Astrocyte (in vitro differentiated cells and primary cell): ENCODE measurements around the gene ADPRM. TPM values are rescaled to one million over a fixed set of nuclear protein-coding genes. Genes with fewer than 3 reads are reported as not detected.

ENCODE experiments used
- DNase-seq: peaks from one replicate; pipeline ENCODE4 v3.0.0-alpha.2; 2010; ENCODE audit warnings: low read depth
- FAIRE-seq: peaks from 2 replicates; lab custom pipeline; 2011; peaks lifted over from hg19 to GRCh38; lab: Jason Lieb, UNC
- H2AFZ ChIP-seq: 2 replicates; pipeline ENCODE4 v1.6.0; 2012; ENCODE audit warnings: low read depth, low read length, inconsistent platforms
- H3K27ac ChIP-seq: 2 replicates; pipeline ENCODE4 v1.5.1; 2011; ENCODE audit warnings: low read depth, low read length, inconsistent platforms
- H3K27me3 ChIP-seq: 2 replicates; pipeline ENCODE4 v1.6.0; 2011; ENCODE audit warnings: low read length, inconsistent platforms; ENCODE audit not compliant: insufficient read depth
- H3K36me3 ChIP-seq: 2 replicates; pipeline ENCODE4 v1.5.1; 2011; ENCODE audit warnings: low read length, inconsistent platforms; ENCODE audit not compliant: insufficient read depth
- H3K4me1 ChIP-seq: 2 replicates; pipeline ENCODE4 v1.5.1; 2011; ENCODE audit warnings: low read length, inconsistent platforms; ENCODE audit not compliant: insufficient read depth
- H3K4me2 ChIP-seq: 2 replicates; pipeline ENCODE4 v1.6.0; 2012; ENCODE audit warnings: low read length, inconsistent platforms
- H3K4me3 ChIP-seq: 2 replicates; pipeline ENCODE4 v1.5.1; 2011; ENCODE audit warnings: low read depth, mild to moderate bottlenecking, low read length, inconsistent platforms; ENCODE audit not compliant: insufficient read depth
- H3K79me2 ChIP-seq: 2 replicates; pipeline ENCODE4 v1.6.0; 2012; ENCODE audit warnings: mild to moderate bottlenecking, low read length, inconsistent platforms; ENCODE audit not compliant: insufficient read depth
- H3K9ac ChIP-seq: 2 replicates; pipeline ENCODE4 v1.6.0; 2012; ENCODE audit warnings: mild to moderate bottlenecking, low read length, inconsistent platforms
- H3K9me3 ChIP-seq: 2 replicates; pipeline ENCODE4 v1.5.1; 2012; ENCODE audit warnings: low read depth, mild to moderate bottlenecking, low read length, inconsistent platforms; ENCODE audit not compliant: insufficient read depth
- H4K20me1 ChIP-seq: 2 replicates; pipeline ENCODE4 v1.6.0; 2012; ENCODE audit warnings: low read length, inconsistent platforms; ENCODE audit not compliant: insufficient read depth
- H3K27ac Mint-ChIP-seq: one replicate; pipeline ENCODE4 v1.8.0; 2021; ENCODE audit warnings: mild to moderate bottlenecking, mixed read lengths; ENCODE audit not compliant: unreplicated experiment
- H3K27me3 Mint-ChIP-seq: one replicate; pipeline ENCODE4 v1.8.0; 2021; ENCODE audit warnings: low read depth, mixed read lengths; ENCODE audit not compliant: unreplicated experiment
- H3K36me3 Mint-ChIP-seq: one replicate; pipeline ENCODE4 v1.8.0; 2021; ENCODE audit warnings: low read depth, mixed read lengths; ENCODE audit not compliant: unreplicated experiment
- H3K4me1 Mint-ChIP-seq: one replicate; pipeline ENCODE4 v1.8.0; 2021; ENCODE audit warnings: low read depth, mixed read lengths; ENCODE audit not compliant: unreplicated experiment
- H3K4me3 Mint-ChIP-seq: one replicate; pipeline ENCODE4 v1.8.0; 2021; ENCODE audit warnings: mild to moderate bottlenecking, moderate library complexity, mixed read lengths; ENCODE audit not compliant: unreplicated experiment
- H3K9me3 Mint-ChIP-seq: one replicate; pipeline ENCODE4 v1.8.0; 2021; ENCODE audit warnings: mild to moderate bottlenecking, mixed read lengths; ENCODE audit not compliant: unreplicated experiment
- CTCF ChIP-seq: IDR thresholded peaks from 2 replicates; pipeline ENCODE4 v1.5.1; 2011; ENCODE audit warnings: low read depth, mild to moderate bottlenecking, inconsistent platforms, low read length, moderate library complexity; ENCODE audit not compliant: insufficient read depth
- EZH2 ChIP-seq: IDR thresholded peaks from 2 replicates; pipeline ENCODE4 v1.6.1; 2012; ENCODE audit warnings: mild to moderate bottlenecking, low read length, inconsistent platforms; ENCODE audit not compliant: insufficient read depth
- total RNA-seq: library from RNA; stranded (reverse); gene quantifications from 2 replicates; pipeline ENCODE4 v1.2.1, GENCODE V29; 2021

The ADPRM gene
- total RNA-seq, 1 donor from 2014 or later = 11.3 TPM

DNA sequence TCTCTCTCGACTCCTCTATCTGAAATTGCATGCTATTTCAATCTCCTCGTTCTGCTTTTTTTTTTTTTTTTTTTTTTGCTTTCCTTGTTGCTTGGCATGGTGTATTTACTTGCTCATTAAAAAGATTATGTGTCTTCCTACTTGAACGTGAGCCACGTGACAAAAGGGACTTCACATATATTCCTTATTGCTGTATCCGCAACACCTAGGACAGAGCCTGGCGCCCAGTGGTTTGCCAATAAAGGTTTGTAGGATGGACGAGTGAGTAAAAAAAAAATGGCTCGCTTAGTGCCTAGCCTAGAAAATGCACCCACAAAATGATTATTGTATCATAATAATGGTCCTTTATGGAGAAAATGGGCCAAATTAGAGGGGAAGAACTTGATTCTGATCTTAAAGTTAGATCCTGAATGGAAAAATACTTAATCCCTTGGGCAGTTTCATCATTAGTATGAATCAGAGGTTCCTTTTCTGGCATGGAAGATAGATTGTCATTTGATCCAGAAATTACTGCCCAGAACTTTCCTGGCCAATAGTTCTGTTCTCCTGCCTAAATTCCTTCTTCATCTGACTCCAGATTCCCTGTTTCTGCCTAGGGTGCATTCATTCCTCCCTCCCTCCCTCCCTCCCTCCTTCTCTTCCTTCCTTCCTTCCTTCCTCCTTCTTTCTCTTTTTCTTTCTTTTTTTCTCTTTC lies 46.1 kb downstream of the ADPRM start:
- no peak overlapping the region for H3K4me3 ChIP-seq
- no peaks in the 10 kb centered on the region for H3K36me3 ChIP-seq
- TF ChIP-seq CTCF (no peak), EZH2 (no peak)
- peaks cover 5% of the 10 kb centered on the region for H3K27me3 ChIP-seq
- no peaks in the 10 kb centered on the region for H3K9me3 ChIP-seq
- no peak overlapping the region for H3K27ac ChIP-seq
- H3K79me2 ChIP-seq = no peaks in the 10 kb centered on the region
- H3K36me3 Mint-ChIP-seq = no peaks in the 10 kb centered on the region
- no peaks in the 10 kb centered on the region for H4K20me1 ChIP-seq
- DNase-seq = peak; percentile 44
- H3K9me3 Mint-ChIP-seq = no peaks in the 10 kb centered on the region
- no peak overlapping the region for H2AFZ ChIP-seq
- no peaks in the 10 kb centered on the region for H3K4me1 Mint-ChIP-seq
- no peak overlapping the region for H3K4me2 ChIP-seq
- no peaks in the 10 kb centered on the region for H3K4me1 ChIP-seq
- H3K27ac Mint-ChIP-seq = no peak overlapping the region
- H3K27me3 Mint-ChIP-seq = peaks cover 23% of the 10 kb centered on the region
- H3K9ac ChIP-seq = no peak overlapping the region
- no peak for FAIRE-seq
- H3K4me3 Mint-ChIP-seq = no peak overlapping the region

- Mint-ChIP-seq H3K36me3 (no peaks in the 10 kb centered on the region), H3K9me3 (no peaks in the 10 kb centered on the region), H3K27me3 (peaks cover 25% of the 10 kb centered on the region), H3K27ac (no peak overlapping the region), H3K4me3 (no peak overlapping the region), H3K4me1 (no peaks in the 10 kb centered on the region)
- Histone ChIP-seq H3K9me3 (no peaks in the 10 kb centered on the region), H3K9ac (no peak overlapping the region), H3K4me3 (no peak overlapping the region), H3K4me2 (no peak overlapping the region), H3K27ac (no peak overlapping the region), H3K27me3 (peaks cover 5% of the 10 kb centered on the region), H3K4me1 (no peaks in the 10 kb centered on the region), H2AFZ (no peak overlapping the region), H3K36me3 (no peaks in the 10 kb centered on the region), H3K79me2 (no peaks in the 10 kb centered on the region), H4K20me1 (no peaks in the 10 kb centered on the region)
- DNase-seq (no peak), FAIRE-seq (no peak)
- TF ChIP-seq CTCF (no peak), EZH2 (no peak)
Observed at GRCh38 chr17:10744501-10745000, 47.2 kb downstream of the ADPRM start.

DNA sequence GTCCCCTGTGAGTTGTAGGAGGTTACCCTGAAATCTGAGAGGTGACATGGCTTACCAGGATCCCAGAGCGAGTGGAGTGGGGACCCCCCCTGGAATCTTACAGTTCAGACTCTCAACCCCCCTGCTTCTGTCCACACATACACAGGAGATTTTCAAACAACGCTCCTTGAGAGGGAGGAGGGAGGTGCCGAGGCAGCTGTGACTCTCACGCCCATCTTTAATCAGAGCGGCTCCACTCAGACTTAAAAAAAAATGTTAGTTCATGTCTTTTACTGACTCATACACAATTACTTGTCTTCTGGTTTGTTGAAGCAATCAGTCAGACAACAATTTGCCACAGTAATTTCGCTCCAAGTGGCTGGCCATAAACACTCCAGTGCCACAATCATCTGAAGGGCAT lies 47.8 kb downstream of the ADPRM start:
- Histone ChIP-seq H3K4me1 (no peaks in the 10 kb centered on the region), H3K36me3 (no peaks in the 10 kb centered on the region), H3K9me3 (no peaks in the 10 kb centered on the region), H3K9ac (no peak overlapping the region), H4K20me1 (no peaks in the 10 kb centered on the region), H3K27ac (no peak overlapping the region), H3K4me2 (no peak overlapping the region), H3K79me2 (no peaks in the 10 kb centered on the region), H3K27me3 (peaks cover 4% of the 10 kb centered on the region), H3K4me3 (no peak overlapping the region), H2AFZ (no peak overlapping the region)
- H3K27ac Mint-ChIP-seq = no peak overlapping the region
- H3K36me3 Mint-ChIP-seq = no peaks in the 10 kb centered on the region
- H3K27me3 Mint-ChIP-seq = peaks cover 27% of the 10 kb centered on the region
- FAIRE-seq = no peak
- no peaks in the 10 kb centered on the region for H3K4me1 Mint-ChIP-seq
- DNase-seq = peak; percentile 12
- no peaks in the 10 kb centered on the region for H3K9me3 Mint-ChIP-seq
- TF ChIP-seq EZH2 (no peak), CTCF (no peak)
- no peak overlapping the region for H3K4me3 Mint-ChIP-seq
